Esophagus (tissue), 2 donors: ENCODE results near the gene ACBD3. TPM values are rescaled to one million over a fixed set of nuclear protein-coding genes. Genes with fewer than 3 reads are reported as not detected.

Experiments used
- H3K27ac ChIP-seq, 2 donors: one replicate each; pipeline ENCODE4 v1.5.1; 2013; ENCODE audit warnings: low read depth in 2 of 2, mild to moderate bottlenecking in 2 of 2, inconsistent platforms in 1 of 2, low read length in 1 of 2, moderate library complexity in 1 of 2
- H3K27me3 ChIP-seq, 2 donors: one replicate each; pipeline ENCODE4 v1.6.1; 2013; ENCODE audit warnings: low read length in 2 of 2, control low read depth in 1 of 2, mild to moderate bottlenecking in 1 of 2; ENCODE audit not compliant: insufficient read depth in 2 of 2, control insufficient read depth in 1 of 2
- H3K36me3 ChIP-seq, 2 donors: one replicate each; pipeline ENCODE4 v1.6.1; 2013; ENCODE audit warnings: low read length in 1 of 2; ENCODE audit not compliant: control insufficient read depth in 2 of 2, insufficient read depth in 2 of 2
- H3K4me1 ChIP-seq, 2 donors: one replicate each; pipeline ENCODE4 v1.6.1; 2013; ENCODE audit warnings: low read length in 1 of 2; ENCODE audit not compliant: control insufficient read depth in 2 of 2, insufficient read depth in 2 of 2
- H3K4me3 ChIP-seq, 2 donors: one replicate each; pipeline ENCODE4 v1.5.1; 2013; ENCODE audit warnings: low read length in 2 of 2, mild to moderate bottlenecking in 2 of 2, low read depth in 1 of 2, moderate library complexity in 1 of 2
- H3K9me3 ChIP-seq, 2 donors: one replicate each; pipeline ENCODE4 v1.6.1; 2013; ENCODE audit warnings: mild to moderate bottlenecking in 2 of 2, low read depth in 1 of 2, low read length in 1 of 2, moderate library complexity in 1 of 2; ENCODE audit not compliant: control insufficient read depth in 2 of 2, insufficient read depth in 1 of 2
- WGBS, 2 donors: extraction: QIAGEN DNeasy Blood & Tissue Kit; methylation state at CpG; one replicate each; pipeline ENCODE4 v1.1.7; 2013; 5-methylcytosine and 5-hydroxymethylcytosine counted together
- polyA plus RNA-seq, 2 donors: library from polyadenylated mRNA; stranded (reverse); fragments of 200-250 nt; gene quantifications; one replicate each; pipeline ENCODE4 v1.2.3, GENCODE V29; 2013
- donor health status: healthy with polysubstance abuse.
- donor health status: Bipolar disorder and iron deficiency.

ACBD3 gene
- polyA plus RNA-seq, 2 donors = 9.5 to 20.9 TPM

DNA sequence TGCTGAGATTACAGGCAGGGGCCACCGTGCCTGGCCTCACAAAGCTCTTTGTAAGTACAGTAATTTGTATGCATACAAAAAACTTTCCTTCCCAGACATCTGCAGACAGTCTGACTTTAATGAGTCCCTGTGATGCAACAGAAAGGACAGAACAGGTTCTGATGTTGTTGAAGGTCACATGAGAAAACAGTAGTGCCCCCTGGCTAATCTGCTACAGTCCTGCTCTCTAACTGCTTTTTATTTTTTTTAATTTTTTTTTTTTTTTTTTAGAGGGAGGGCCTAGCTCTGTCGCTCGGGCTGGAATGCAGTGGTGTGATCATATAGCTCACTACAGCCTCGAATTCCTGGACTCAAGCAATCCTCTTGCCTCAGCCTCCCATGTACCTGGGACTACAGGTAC, 36.7 kb downstream of the ACBD3 start:
- no peaks in the 10 kb centered on the region for H3K27me3 ChIP-seq
- no peaks in the 10 kb centered on the region for H3K9me3 ChIP-seq
- H3K27ac ChIP-seq = no peak overlapping the region
- H3K4me1 ChIP-seq = no peaks in the 10 kb centered on the region
- H3K36me3 ChIP-seq = peaks cover 8 to 22% of the 10 kb centered on the region in 2 donors
- WGBS, 2 donors = 80 to 83% methylated on average over 4 of the region's 4 CpGs
- no peak overlapping the region for H3K4me3 ChIP-seq

DNA sequence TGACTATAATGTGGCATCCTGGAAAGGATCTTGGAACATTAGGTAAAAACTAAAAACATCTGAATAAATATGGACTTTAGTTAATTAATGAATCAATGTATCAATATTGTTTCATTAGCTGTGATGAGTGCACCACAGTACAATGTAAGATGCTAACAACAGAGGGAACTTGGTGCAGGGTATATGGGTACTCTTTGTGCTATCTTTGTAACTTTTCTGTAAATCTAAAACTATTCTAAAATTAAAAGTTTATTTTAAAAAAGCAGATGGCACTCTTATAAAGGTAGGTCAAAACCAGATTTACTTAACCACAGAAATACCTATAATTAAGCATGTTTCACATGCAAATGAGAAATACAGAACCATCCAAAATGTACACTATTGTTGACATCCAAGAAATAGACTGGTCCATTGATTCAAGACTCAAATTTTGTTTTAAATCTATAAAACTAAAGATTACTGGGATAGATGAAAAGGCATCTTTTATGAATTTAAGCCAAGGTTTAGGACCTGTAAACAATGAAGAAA, 38.4 kb downstream of the ACBD3 start:
- H3K27ac ChIP-seq = no peak overlapping the region
- no peaks in the 10 kb centered on the region for H3K4me1 ChIP-seq
- H3K36me3 ChIP-seq = peaks cover 12 to 15% of the 10 kb centered on the region in 2 donors
- no peak overlapping the region for H3K4me3 ChIP-seq
- no peaks in the 10 kb centered on the region for H3K27me3 ChIP-seq
- H3K9me3 ChIP-seq = no peaks in the 10 kb centered on the region

- peaks cover 7 to 9% of the 10 kb centered on the region in 2 donors for H3K36me3 ChIP-seq
- no peak overlapping the region for H3K4me3 ChIP-seq
- no peaks in the 10 kb centered on the region for H3K4me1 ChIP-seq
- 82 to 86% methylated on average over 5 of the region's 5 CpGs for WGBS, 2 donors
- no peak overlapping the region for H3K27ac ChIP-seq
- no peaks in the 10 kb centered on the region for H3K9me3 ChIP-seq
- H3K27me3 ChIP-seq = no peaks in the 10 kb centered on the region
These were observed 42.5 kb downstream of the ACBD3 start for GRCh38 chr1:226144045-226144444.

GRCh38 chr1:226135709-226136108, 50.8 kb downstream of the ACBD3 start:
- Histone ChIP-seq H3K4me1 (peaks cover 6 to 28% of the 10 kb centered on the region in 2 donors), H3K9me3 (no peaks in the 10 kb centered on the region), H3K36me3 (no peaks in the 10 kb centered on the region), H3K27ac (peak overlapping the region; percentile 93 to 98), H3K27me3 (no peaks in the 10 kb centered on the region), H3K4me3 (no peak overlapping the region)
- WGBS, 2 donors = 61 to 63% methylated on average over 14 of the region's 14 CpGs

DNA sequence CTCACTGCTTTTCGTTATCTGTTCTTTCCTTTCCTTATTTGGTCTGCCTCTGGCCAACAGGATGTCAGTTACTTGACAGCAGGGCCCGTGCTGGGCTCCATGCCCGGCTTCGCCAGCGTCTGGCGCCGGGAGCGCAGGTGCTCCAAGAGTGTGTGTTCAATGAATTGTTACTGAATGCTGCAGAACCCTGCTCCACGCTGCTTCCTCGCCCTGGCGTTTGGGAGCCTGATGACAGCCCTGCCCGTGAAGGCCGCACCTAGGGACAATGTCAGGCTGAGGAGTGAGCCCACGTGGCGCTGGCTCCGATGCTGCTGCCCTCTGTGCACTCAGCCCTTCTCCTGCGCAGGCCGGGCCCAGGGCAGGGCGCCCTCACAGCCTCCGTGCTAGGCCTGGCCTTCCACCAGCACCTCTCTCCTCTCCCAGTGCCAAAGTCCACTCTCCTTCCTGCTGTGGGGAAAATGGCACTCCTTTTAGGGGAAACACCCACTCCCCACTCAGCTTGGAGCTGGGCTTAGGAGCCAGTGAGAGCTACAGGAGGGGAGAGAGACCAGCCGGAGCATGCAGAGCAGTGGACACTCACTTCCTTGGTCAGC, 51.4 kb downstream of the ACBD3 start:
- WGBS, 2 donors = 35 to 36% methylated on average over 21 of the region's 21 CpGs
- Histone ChIP-seq H3K27ac (peak overlapping the region; percentile 93 to 98), H3K4me3 (no peak overlapping the region), H3K4me1 (peaks cover 6 to 28% of the 10 kb centered on the region in 2 donors), H3K36me3 (no peaks in the 10 kb centered on the region), H3K27me3 (no peaks in the 10 kb centered on the region), H3K9me3 (no peaks in the 10 kb centered on the region)

GRCh38 chr1:226134170-226135058, 52.1 kb downstream of the ACBD3 start:
- H3K9me3 ChIP-seq = no peaks in the 10 kb centered on the region
- H3K4me1 ChIP-seq = peaks cover 6 to 28% of the 10 kb centered on the region in 2 donors
- H3K4me3 ChIP-seq = peak overlapping the region; percentile 21 to 34
- H3K36me3 ChIP-seq = no peaks in the 10 kb centered on the region
- 50 to 52% methylated on average over 16 of the region's 16 CpGs for WGBS, 2 donors
- H3K27ac ChIP-seq = peak overlapping the region; percentile 93 to 98
- H3K27me3 ChIP-seq = no peaks in the 10 kb centered on the region

- peak overlapping the region; percentile 93 to 98 for H3K27ac ChIP-seq
- H3K4me3 ChIP-seq = peak overlapping the region; percentile 34 to 40
- 83 to 84% methylated on average over 6 of the region's 6 CpGs for WGBS, 2 donors
These were observed 52.9 kb downstream of the ACBD3 start for GRCh38 chr1:226133504-226134123.

GRCh38 chr1:226132728-226133503, 53.6 kb downstream of the ACBD3 start:
- peaks cover 6 to 28% of the 10 kb centered on the region in 2 donors for H3K4me1 ChIP-seq
- peak overlapping the region; percentile 34 to 40 for H3K4me3 ChIP-seq
- H3K27me3 ChIP-seq = no peaks in the 10 kb centered on the region
- H3K27ac ChIP-seq = peak overlapping the region; percentile 93 to 98
- no peaks in the 10 kb centered on the region for H3K9me3 ChIP-seq
- 38 to 45% methylated on average over 17 of the region's 17 CpGs for WGBS, 2 donors
- H3K36me3 ChIP-seq = no peaks in the 10 kb centered on the region

More at GRCh38 chr1:226133504-226134123, 52.9 kb downstream of the ACBD3 start:
- Histone ChIP-seq H3K27me3 (no peaks in the 10 kb centered on the region), H3K4me1 (peaks cover 6 to 28% of the 10 kb centered on the region in 2 donors), H3K36me3 (no peaks in the 10 kb centered on the region), H3K9me3 (no peaks in the 10 kb centered on the region)

DNA sequence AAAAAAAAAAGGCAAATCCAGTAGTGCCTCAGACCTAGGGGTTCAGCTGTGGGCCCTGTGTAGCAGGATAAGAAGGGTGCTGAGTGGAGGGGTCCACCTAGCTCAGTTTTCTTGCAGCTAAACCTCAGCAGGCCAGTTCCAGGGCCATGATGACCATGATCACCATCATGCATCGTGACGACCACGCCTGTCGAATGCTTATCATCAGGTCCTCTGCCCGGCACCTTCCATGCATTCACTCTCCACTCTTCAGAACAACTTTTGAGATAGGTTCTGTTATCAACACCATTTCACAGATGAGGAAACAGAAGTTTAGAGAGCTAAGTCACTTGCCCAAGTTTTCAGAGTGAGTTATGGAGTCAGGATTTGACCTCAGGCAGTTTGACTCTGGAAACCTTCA, 54.9 kb downstream of the ACBD3 start:
- Histone ChIP-seq H3K4me1 (peaks cover 6 to 30% of the 10 kb centered on the region in 2 donors), H3K9me3 (no peaks in the 10 kb centered on the region), H3K27ac (peak overlapping the region in 1 of 2 donors; percentile 16), H3K27me3 (no peaks in the 10 kb centered on the region), H3K36me3 (no peaks in the 10 kb centered on the region), H3K4me3 (no peak overlapping the region)
- 97 to 98% methylated on average over 5 of the region's 5 CpGs for WGBS, 2 donors
